ENCODE results near the gene FBXO42. TPM values are rescaled to one million over a fixed set of nuclear protein-coding genes. Genes with fewer than 3 reads are reported as not detected.

FBXO42 gene
- total and polyA plus RNA-seq, 9 of the 15 experiments (the other 6 are each of a cell fraction or from before 2014, with no cell fraction given), result 7.2 to 24.8 (median 17.4) TPM

DNA sequence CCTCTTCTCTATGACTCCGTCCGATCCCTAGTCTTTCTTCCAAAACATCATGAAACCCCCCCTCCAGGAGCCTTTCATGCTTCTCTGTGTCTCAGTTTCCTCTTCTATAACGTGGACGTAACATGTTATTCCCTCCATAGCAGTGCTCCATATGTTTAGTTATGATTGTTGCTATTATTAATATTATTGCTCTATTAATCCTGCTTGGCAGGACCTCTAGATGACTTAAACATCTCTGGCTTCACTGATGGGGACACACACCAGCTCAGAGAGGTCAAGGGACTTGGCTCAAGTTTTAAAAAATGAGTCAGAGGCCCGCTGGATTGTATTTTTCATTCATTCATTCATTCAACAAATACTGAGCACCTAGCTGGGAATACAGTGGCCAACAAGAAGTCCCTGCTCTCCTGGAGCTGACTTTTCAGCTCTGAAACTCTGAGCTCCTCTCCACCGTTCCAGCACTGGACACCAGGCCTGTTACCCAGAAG lies 114.9 kb downstream of the FBXO42 start:
- H3K27ac ChIP-seq (ENCODE audit: extremely low read depth, low read depth, low read length), result peak overlapping the region; percentile 77
- in situ Hi-C loops (cut with MboI), result no loop called here
- H3K9me1 ChIP-seq (ENCODE audit: control insufficient read depth, insufficient read depth, low read length), result peaks cover 3% of the 10 kb centered on the region
- peak overlapping the region; percentile 89 to 92 for H3K9ac ChIP-seq (ENCODE audit: insufficient read depth in 1 of 2, low read depth in 2 of 2, low read length in 2 of 2)
- no peak for DNase-seq (ENCODE audit: extremely low read depth in 1 of 4, low spot score in 3 of 4)
- peaks cover 12% of the 10 kb centered on the region for H3K79me2 ChIP-seq (ENCODE audit: control insufficient read depth, insufficient read depth, low read length)
- 0 out of 2 replicates have a peak, but pooled peaks cover 3% of the 10 kb centered on the region for H3K9me3 ChIP-seq (replicated peaks; ENCODE audit: control insufficient read depth, insufficient read depth, low read depth, low read length)
- H4K20me1 ChIP-seq (replicated peaks; ENCODE audit: control insufficient read depth, insufficient read depth, low read length), result no peaks in the 10 kb centered on the region
- 8% methylated on average over 6 of the region's 6 CpGs for WGBS (ENCODE audit: insufficient coverage, low coverage, missing lambda C conversion rate)
- ATAC-seq, result no peak
- H3K27me3 ChIP-seq (ENCODE audit: control insufficient read depth in 2 of 2, insufficient read depth in 2 of 2, low read length in 2 of 2), result no peaks in the 10 kb centered on the region
- ChIA-PET CTCF (ENCODE audit: low intra/inter-chr PET ratio) (no interaction called here), POLR2A (interaction anchor here (0.7 to 2.3 kb wide), 8 partner anchors 8 to 31 kb away, joined by 3 to 13 read pairs (median 4); no protein-coding TSS in a partner anchor)
- peaks cover 9% of the 10 kb centered on the region; the same call in 2 of the 3 replicates for H3K36me3 ChIP-seq (ENCODE audit: control insufficient read depth, insufficient read depth, low read length)
- H2AFZ ChIP-seq (ENCODE audit: low read depth, low read length), result peak overlapping the region; percentile 87
- H3K4me2 ChIP-seq (ENCODE audit: insufficient read depth, low read length), result peak overlapping the region; percentile 99
- H3K4me3 ChIP-seq, result peak overlapping the region; percentile 64
- BruUV-seq (replicated peaks), result TSS peak; percentile 98
- FAIRE-seq, result no peak
- intact Hi-C loops (cut with micrococcal nuclease), result loop anchor here (1.0 to 2.0 kb wide), 2 partner anchors 20 to 31 kb away; no protein-coding TSS in a partner anchor
- H3K4me1 ChIP-seq (replicated peaks in 1 of 2; ENCODE audit: control insufficient read depth in 2 of 2, insufficient read depth in 2 of 2, low read length in 2 of 2), result peaks cover 20 to 24% of the 10 kb centered on the region in 2 experiments; a peak in 4 of 5 replicates
- no peak for TF ChIP-seq FOXJ3 (CRISPR knock-in tag; IDR thresholded peaks at IDR 0.05)
- no peak for TF ChIP-seq KDM2B (CRISPR knock-in tag; IDR thresholded peaks at IDR 0.05)
- TF ChIP-seq ATF7 (IDR thresholded peaks at IDR 0.05), result no peak
- no peak for TF ChIP-seq ILK (tag; IDR thresholded peaks at IDR 0.05; ENCODE audit: borderline replicate concordance, low read depth)
- TF ChIP-seq SRF (CRISPR knock-in tag; IDR thresholded peaks at IDR 0.05), result no peak
- TF ChIP-seq, protein P1, sequence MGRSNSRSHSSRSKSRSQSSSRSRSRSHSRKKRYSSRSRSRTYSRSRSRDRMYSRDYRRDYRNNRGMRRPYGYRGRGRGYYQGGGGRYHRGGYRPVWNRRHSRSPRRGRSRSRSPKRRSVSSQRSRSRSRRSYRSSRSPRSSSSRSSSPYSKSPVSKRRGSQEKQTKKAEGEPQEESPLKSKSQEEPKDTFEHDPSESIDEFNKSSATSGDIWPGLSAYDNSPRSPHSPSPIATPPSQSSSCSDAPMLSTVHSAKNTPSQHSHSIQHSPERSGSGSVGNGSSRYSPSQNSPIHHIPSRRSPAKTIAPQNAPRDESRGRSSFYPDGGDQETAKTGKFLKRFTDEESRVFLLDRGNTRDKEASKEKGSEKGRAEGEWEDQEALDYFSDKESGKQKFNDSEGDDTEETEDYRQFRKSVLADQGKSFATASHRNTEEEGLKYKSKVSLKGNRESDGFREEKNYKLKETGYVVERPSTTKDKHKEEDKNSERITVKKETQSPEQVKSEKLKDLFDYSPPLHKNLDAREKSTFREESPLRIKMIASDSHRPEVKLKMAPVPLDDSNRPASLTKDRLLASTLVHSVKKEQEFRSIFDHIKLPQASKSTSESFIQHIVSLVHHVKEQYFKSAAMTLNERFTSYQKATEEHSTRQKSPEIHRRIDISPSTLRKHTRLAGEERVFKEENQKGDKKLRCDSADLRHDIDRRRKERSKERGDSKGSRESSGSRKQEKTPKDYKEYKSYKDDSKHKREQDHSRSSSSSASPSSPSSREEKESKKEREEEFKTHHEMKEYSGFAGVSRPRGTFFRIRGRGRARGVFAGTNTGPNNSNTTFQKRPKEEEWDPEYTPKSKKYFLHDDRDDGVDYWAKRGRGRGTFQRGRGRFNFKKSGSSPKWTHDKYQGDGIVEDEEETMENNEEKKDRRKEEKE (IDR thresholded peaks at IDR 0.05; ENCODE audit: borderline replicate concordance in 1 of 2, control insufficient read depth in 1 of 2, low read depth in 2 of 2, low read length in 1 of 2), result no peak
- TF ChIP-seq DIDO1 (tag; IDR thresholded peaks at IDR 0.05; ENCODE audit: low read depth), result no peak
- TF ChIP-seq CC2D1A (IDR thresholded peaks at IDR 0.05), result no peak
- peak; percentile 48; the same call in 1 of the 2 replicates for TF ChIP-seq ZFP30 (CRISPR knock-in tag; IDR thresholded peaks at IDR 0.05; ENCODE audit: borderline replicate concordance)
- TF ChIP-seq BRF1 (IDR thresholded peaks at IDR 0.05; ENCODE audit: borderline replicate concordance, extremely low read depth, insufficient read length), result no peak
- peak; percentile 66; the same call in 1 of the 2 replicates for TF ChIP-seq PHF8 (IDR thresholded peaks at IDR 0.05; ENCODE audit: borderline replicate concordance, low read length)
- TF ChIP-seq, protein P2, sequence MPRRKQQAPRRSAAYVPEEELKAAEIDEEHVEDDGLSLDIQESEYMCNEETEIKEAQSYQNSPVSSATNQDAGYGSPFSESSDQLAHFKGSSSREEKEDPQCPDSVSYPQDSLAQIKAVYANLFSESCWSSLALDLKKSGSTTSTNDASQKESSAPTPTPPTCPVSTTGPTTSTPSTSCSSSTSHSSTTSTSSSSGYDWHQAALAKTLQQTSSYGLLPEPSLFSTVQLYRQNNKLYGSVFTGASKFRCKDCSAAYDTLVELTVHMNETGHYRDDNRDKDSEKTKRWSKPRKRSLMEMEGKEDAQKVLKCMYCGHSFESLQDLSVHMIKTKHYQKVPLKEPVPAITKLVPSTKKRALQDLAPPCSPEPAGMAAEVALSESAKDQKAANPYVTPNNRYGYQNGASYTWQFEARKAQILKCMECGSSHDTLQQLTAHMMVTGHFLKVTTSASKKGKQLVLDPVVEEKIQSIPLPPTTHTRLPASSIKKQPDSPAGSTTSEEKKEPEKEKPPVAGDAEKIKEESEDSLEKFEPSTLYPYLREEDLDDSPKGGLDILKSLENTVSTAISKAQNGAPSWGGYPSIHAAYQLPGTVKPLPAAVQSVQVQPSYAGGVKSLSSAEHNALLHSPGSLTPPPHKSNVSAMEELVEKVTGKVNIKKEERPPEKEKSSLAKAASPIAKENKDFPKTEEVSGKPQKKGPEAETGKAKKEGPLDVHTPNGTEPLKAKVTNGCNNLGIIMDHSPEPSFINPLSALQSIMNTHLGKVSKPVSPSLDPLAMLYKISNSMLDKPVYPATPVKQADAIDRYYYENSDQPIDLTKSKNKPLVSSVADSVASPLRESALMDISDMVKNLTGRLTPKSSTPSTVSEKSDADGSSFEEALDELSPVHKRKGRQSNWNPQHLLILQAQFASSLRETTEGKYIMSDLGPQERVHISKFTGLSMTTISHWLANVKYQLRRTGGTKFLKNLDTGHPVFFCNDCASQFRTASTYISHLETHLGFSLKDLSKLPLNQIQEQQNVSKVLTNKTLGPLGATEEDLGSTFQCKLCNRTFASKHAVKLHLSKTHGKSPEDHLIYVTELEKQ (CRISPR knock-in tag; IDR thresholded peaks at IDR 0.05), result no peak
- no peak for TF ChIP-seq ZNF444 (CRISPR knock-in tag; IDR thresholded peaks at IDR 0.05)
- TF ChIP-seq ZSCAN32 (CRISPR knock-in tag; IDR thresholded peaks at IDR 0.05), result no peak
- TF ChIP-seq ZNF146 (CRISPR knock-in tag; IDR thresholded peaks at IDR 0.05; ENCODE audit: unreplicated experiment), result no peak

Measured in K562 (cell line).